Measurements from ENCODE around the gene CAPN12. TPM values are rescaled to one million over a fixed set of nuclear protein-coding genes. Genes with fewer than 3 reads are reported as not detected.
A peak's percentile ranks its signal among the peaks of the same experiment; 100 is the strongest.

Gene CAPN12
- total and polyA plus RNA-seq, 2 of the 4 experiments (the other 2 are of a cell fraction), result 0.18 to 0.97 TPM

GRCh38 chr19:38707512-38708114, 36.7 kb downstream of the CAPN12 start:
- Histone ChIP-seq H3K79me1 (ENCODE audit: low read depth in 1 of 2, low read length in 2 of 2) (peaks cover 33 to 94% of the 10 kb centered on the region in 2 experiments), H3K9me1 (ENCODE audit: insufficient read depth, low read length) (peaks cover 20% of the 10 kb centered on the region), H2AK9ac (replicated peaks; ENCODE audit: low read depth, low read length, poor library complexity) (no peak overlapping the region), H2AK5ac (ENCODE audit: low read depth, low read length) (0 out of 2 replicates have a peak overlapping the region, but pooled peaks have one; percentile 13), H3K9me3 (ENCODE audit: control insufficient read depth, insufficient read depth, low read length) (no peaks in the 10 kb centered on the region), H3K56ac (ENCODE audit: extremely low read depth, insufficient read depth, low read length) (no peak overlapping the region), H2BK5ac (ENCODE audit: low read depth, low read length, poor library complexity, severe bottlenecking) (peak overlapping the region; percentile 15), H2AFZ (replicated peaks; ENCODE audit: low read length, poor library complexity) (no peak overlapping the region), H2BK15ac (ENCODE audit: low read depth, low read length) (no peak overlapping the region), H3K14ac (replicated peaks; ENCODE audit: low read depth, low read length) (no peak overlapping the region), H4K5ac (ENCODE audit: low read depth, low read length) (no peak overlapping the region), H3K23ac (ENCODE audit: low read depth, low read length) (no peak overlapping the region), H3K9ac (ENCODE audit: low read depth, low read length) (no peak overlapping the region; the same call in 1 of the 2 replicates), H3K4me3 (ENCODE audit: insufficient read depth, low read depth, low read length) (no peak overlapping the region), H3K4me1 (ENCODE audit: control insufficient read depth, insufficient read depth, low read length) (peaks cover 34% of the 10 kb centered on the region), H3K27me3 (ENCODE audit: control insufficient read depth, insufficient read depth, low read length) (no peaks in the 10 kb centered on the region), H3K27ac (ENCODE audit: insufficient read depth, low read length) (peak overlapping the region; percentile 30; the same call in 1 of the 2 replicates), H3K36me3 (ENCODE audit: control insufficient read depth, insufficient read depth, low read length) (peaks cover 91% of the 10 kb centered on the region), H4K20me1 (ENCODE audit: insufficient read depth, low read length) (peaks cover 56% of the 10 kb centered on the region), H3K18ac (ENCODE audit: low read depth, low read length) (no peak overlapping the region), H3K4me2 (ENCODE audit: low read depth, low read length) (no peak overlapping the region), H4K8ac (ENCODE audit: low read depth in 2 of 2, low read length in 2 of 2) (peak overlapping the region in 1 of 2 experiments; percentile 19; a peak in 1 of 4 replicates), H2BK20ac (ENCODE audit: low read depth, low read length) (no peak overlapping the region), H2BK120ac (ENCODE audit: low read depth, low read length) (no peak overlapping the region), H4K91ac (ENCODE audit: insufficient read depth, low read depth, low read length) (no peak overlapping the region), H3K4ac (ENCODE audit: low read depth, low read length) (0 out of 2 replicates have a peak overlapping the region, but pooled peaks have one; percentile 31)
- ATAC-seq (ENCODE audit: low read depth), result no peak
- DNase-seq, result peak; percentile 23
- TF ChIP-seq POLR2A (IDR thresholded peaks at IDR 0.05; ENCODE audit: low read depth, low read length) (no peak), MAZ (IDR thresholded peaks at IDR 0.05; ENCODE audit: borderline replicate concordance, low read depth, low read length) (no peak), RFX5 (IDR thresholded peaks at IDR 0.05; ENCODE audit: low read depth, low read length) (no peak), USF2 (IDR thresholded peaks at IDR 0.05; ENCODE audit: low read depth, low read length) (no peak), CHD1 (IDR thresholded peaks at IDR 0.05; ENCODE audit: low read depth, low read length) (no peak), MAFK (IDR thresholded peaks at IDR 0.05; ENCODE audit: low read depth, low read length) (no peak), BHLHE40 (IDR thresholded peaks at IDR 0.05; ENCODE audit: low read depth, low read length) (no peak), CEBPB (IDR thresholded peaks at IDR 0.05; ENCODE audit: low read depth, low read length) (no peak), CTCF (conservative IDR thresholded peaks at IDR 0.05; ENCODE audit: low read depth, low read length) (no peak), RCOR1 (IDR thresholded peaks at IDR 0.05; ENCODE audit: insufficient replicate concordance, low read length) (no peak), RAD21 (IDR thresholded peaks at IDR 0.05; ENCODE audit: low read length) (no peak), FOS (IDR thresholded peaks at IDR 0.05; ENCODE audit: low read depth, low read length) (no peak), ELK1 (IDR thresholded peaks at IDR 0.05; ENCODE audit: borderline replicate concordance, low read depth, low read length) (no peak), SMC3 (IDR thresholded peaks at IDR 0.05; ENCODE audit: low read depth, low read length) (no peak)
- CTCF ChIA-PET, result no interaction called here
- no TSS peak for BruUV-seq (replicated peaks)
- POLR2A ChIA-PET (ENCODE audit: unreplicated experiment), result no interaction called here
- intact Hi-C loops (cut with micrococcal nuclease), result no loop called here
- dilution Hi-C loops (cut with HindIII; ENCODE audit: low sequenced_read_pairs, unreplicated experiment), result no loop called here
- in situ Hi-C loops (cut with MboI; ENCODE audit: low sequenced_read_pairs), result no loop called here
- WGBS, 2 experiments (ENCODE audit: extremely low coverage in 2 of 2, insufficient read length in 1 of 2), result 73% methylated on average over 2 of the region's 10 CpGs; no CpG with 5 or more reads in 1 of the 2 experiments

Data from IMR-90 (cell line).